Ovary (tissue), 9 donors: ENCODE measurements around the gene IMPA2. TPM values are rescaled to one million over a fixed set of nuclear protein-coding genes. Genes with fewer than 3 reads are reported as not detected.
A peak's percentile ranks its signal among the peaks of the same experiment; 100 is the strongest.

Experiments
- DNase-seq, 5 donors: peaks; one replicate each; pipeline ENCODE4 v3.0.0-alpha.2; 2019 to 2020
- H3K27ac ChIP-seq, 2 donors: fragments of 200-600 bp; one replicate each; pipeline versions ENCODE4 v1.5.1 to v1.8.0; 2019 to 2022
- H3K27me3 ChIP-seq: fragments of 200-600 bp; one replicate; pipeline ENCODE4 v1.8.0; 2022
- H3K36me3 ChIP-seq: fragments of 200-600 bp; sonication (generic); one replicate; pipeline ENCODE4 v1.5.1; 2019
- H3K4me1 ChIP-seq: one replicate; pipeline ENCODE4 v1.8.1; 2013; ENCODE audit warnings: mild to moderate bottlenecking, moderate library complexity; ENCODE audit not compliant: insufficient read depth
- H3K4me3 ChIP-seq: fragments of 200-600 bp; sonication (generic); one replicate; pipeline ENCODE4 v1.5.1; 2017
- H3K9me3 ChIP-seq, 2 donors: fragments of 200-600 bp in 1 of 2; sonication (generic) in 1 of 2; one replicate each; pipeline versions ENCODE4 v1.5.1 to v1.8.1; 2013 to 2019; ENCODE audit warnings: mild to moderate bottlenecking in 1 of 2, moderate library complexity in 1 of 2
- CTCF ChIP-seq, 3 donors: fragments of 450-650 bp in 2 of 3; fragments of 200-600 bp in 1 of 3; IDR thresholded peaks; one replicate each; pipeline versions ENCODE4 v1.5.1 to v1.8.0; 2016 to 2022; ENCODE audit warnings: antibody characterized with exemption in 3 of 3, mild to moderate bottlenecking in 1 of 3
- EP300 ChIP-seq: sonication (generic); formaldehyde crosslinking; IDR thresholded peaks from one replicate; pipeline ENCODE4 v1.6.1; 2017; ENCODE audit warnings: antibody characterized with exemption
- POLR2A ChIP-seq: fragments of 450-650 bp; IDR thresholded peaks from one replicate; pipeline ENCODE4 v1.6.1; 2017; ENCODE audit warnings: antibody characterized with exemption, mild to moderate bottlenecking, moderate library complexity
- WGBS, 3 donors: extraction: QIAGEN DNeasy Blood & Tissue Kit in 1 of 3; methylation state at CpG; one replicate each; pipeline versions ENCODE4 v1.1.5 to v1.1.7; 2013 to 2017; 5-methylcytosine and 5-hydroxymethylcytosine counted together
- intact Hi-C, 4 donors: fragments of 100-400 bp; cut with DNase I; formaldehyde crosslinking; loops; one replicate each; pipeline versions ENCODE4 v1.11.0 to v1.15.1; 2022 to 2023
- polyA plus RNA-seq, 2 donors: library from polyadenylated mRNA; stranded (reverse); fragments of 200-250 nt in 1 of 2; fragments of 350-450 nt in 1 of 2; fragmentation: Illumina TruSeq in 1 of 2; extraction: RNeasy Lipid Tissue Mini Kit (QIAGEN cat#74804) in 1 of 2; gene quantifications; one replicate each; pipeline ENCODE4 v1.2.3, GENCODE V29; 2013 to 2014
- total RNA-seq, 7 donors: library from RNA; depleted of rRNA in 2 of 7; stranded (reverse); fragments of >200 nt in 2 of 7; fragmentation: NEBNext Ultra II Directional in 3 of 7; extraction: Animal tissue kit (Norgen Biotek cat#: 25700) in 3 of 7; gene quantifications; one replicate each; pipeline versions ENCODE4 v1.1.0 to v1.2.4, GENCODE V29; 2016 to 2023
- donor health status: DM: no; HTN: no; CAD: no; lungs with moderate emphysema.
- donor health status: DM: no; HTN: no; CAD: no.
- donor health status: Bipolar disorder and iron deficiency.
- donor health status: DM: yes; HTN: yes; CAD: no.
- donor health status: DM: no; HTN: no; CAD: no.
- donor health status: DM: yes; HTN: yes; CAD: no.

The IMPA2 gene
- total and polyA plus RNA-seq, 9 donors = 15.4 to 33.5 (median 21.1) TPM

- intact Hi-C loops = no loop called here
Observed at GRCh38 chr18:12028674-12029073, 47.4 kb downstream of the IMPA2 start.

GRCh38 chr18:12029786-12030584, 48.7 kb downstream of the IMPA2 start:
- no peaks in the 10 kb centered on the region for H3K27me3 ChIP-seq
- H3K4me3 ChIP-seq = no peak overlapping the region
- peaks cover 2% of the 10 kb centered on the region for H3K4me1 ChIP-seq
- TF ChIP-seq EP300 = no peak
- TF ChIP-seq CTCF (IDR thresholded peaks at IDR 0.05) = no peak
- no peak for TF ChIP-seq POLR2A
- DNase-seq = peak in 1 of 5 donors; percentile 17
- 84 to 87% (median 87%) methylated on average over 21 of the region's 21 CpGs for WGBS, 3 donors
- H3K27ac ChIP-seq = no peak overlapping the region
- intact Hi-C loops = loop anchor here in 2 of 4 donors (5.0 to 10.0 kb wide), 2 partner anchors 33 to 85 kb away; no protein-coding TSS in a partner anchor
- no peaks in the 10 kb centered on the region for H3K9me3 ChIP-seq
- H3K36me3 ChIP-seq = no peaks in the 10 kb centered on the region

More at GRCh38 chr18:12028674-12029073, 47.4 kb downstream of the IMPA2 start:
- TF ChIP-seq EP300 (no peak), POLR2A (no peak), CTCF (IDR thresholded peaks at IDR 0.05) (no peak)
- Histone ChIP-seq H3K27me3 (no peaks in the 10 kb centered on the region), H3K4me1 (peaks cover 2% of the 10 kb centered on the region), H3K27ac (no peak overlapping the region), H3K4me3 (no peak overlapping the region), H3K9me3 (no peaks in the 10 kb centered on the region), H3K36me3 (no peaks in the 10 kb centered on the region)
- no peak for DNase-seq
- WGBS, 3 donors = 85 to 89% (median 86%) methylated on average over 11 of the region's 11 CpGs

GRCh38 chr18:12030670-12031069, 49.4 kb downstream of the IMPA2 start:
- no peaks in the 10 kb centered on the region for H3K36me3 ChIP-seq
- no peaks in the 10 kb centered on the region for H3K9me3 ChIP-seq
- no peaks in the 10 kb centered on the region for H3K27me3 ChIP-seq
- DNase-seq = no peak
- H3K4me3 ChIP-seq = no peak overlapping the region
- 68 to 72% (median 71%) methylated on average over 10 of the region's 10 CpGs for WGBS, 3 donors
- H3K4me1 ChIP-seq = peaks cover 2% of the 10 kb centered on the region
- no peak for TF ChIP-seq CTCF (IDR thresholded peaks at IDR 0.05)
- no peak for TF ChIP-seq POLR2A
- no peak for TF ChIP-seq EP300
- no peak overlapping the region for H3K27ac ChIP-seq
- intact Hi-C loops = loop anchor here in 2 of 4 donors (5.0 to 10.0 kb wide), 2 partner anchors 33 to 86 kb away; no protein-coding TSS in a partner anchor

GRCh38 chr18:12031181-12031580, 49.9 kb downstream of the IMPA2 start:
- 43 to 74% (median 71%) methylated on average over 1 of the region's 1 CpG for WGBS, 3 donors
- Histone ChIP-seq H3K27me3 (no peaks in the 10 kb centered on the region), H3K4me3 (no peak overlapping the region), H3K9me3 (no peaks in the 10 kb centered on the region), H3K4me1 (peaks cover 2% of the 10 kb centered on the region), H3K36me3 (no peaks in the 10 kb centered on the region), H3K27ac (peak overlapping the region in 1 of 2 donors; percentile 17)
- DNase-seq = no peak
- intact Hi-C loops = loop anchor here in 2 of 4 donors (5.0 to 10.0 kb wide), 2 partner anchors 34 to 86 kb away; no protein-coding TSS in a partner anchor
- no peak for TF ChIP-seq CTCF (IDR thresholded peaks at IDR 0.05)
- TF ChIP-seq EP300 = no peak
- TF ChIP-seq POLR2A = no peak
